ENCODE measurements around the gene GON7. TPM values are rescaled to one million over a fixed set of nuclear protein-coding genes. Genes with fewer than 3 reads are reported as not detected.
A peak's percentile ranks its signal among the peaks of the same experiment; 100 is the strongest.

The GON7 gene
- total RNA-seq, 2 experiments from 2014 or later = 4.8 to 7.0 TPM

DNA sequence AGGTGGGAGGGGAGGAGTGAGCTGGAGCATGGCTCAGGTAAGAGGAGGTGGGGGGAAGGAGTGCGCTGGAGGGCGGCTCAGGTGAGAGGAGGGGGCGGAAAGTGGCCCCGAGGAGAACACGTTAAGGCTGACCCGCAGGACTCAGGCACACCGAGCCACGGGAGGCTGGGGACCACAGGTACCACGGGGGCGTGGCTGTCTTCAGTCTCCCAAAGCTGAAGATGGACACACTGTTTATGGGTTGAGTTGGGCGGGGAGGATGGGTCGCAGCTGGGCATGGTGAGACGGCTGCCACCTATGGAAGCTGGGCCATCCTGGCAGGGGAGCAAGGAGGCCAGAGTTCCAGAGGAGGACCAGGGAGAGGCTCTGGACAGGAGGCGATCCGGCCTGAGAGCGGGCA is 23.7 kb upstream of the GON7 start:
- Mint-ChIP-seq H3K9me3 (no peaks in the 10 kb centered on the region), H3K27me3 (ENCODE audit: low read depth) (peaks cover 9% of the 10 kb centered on the region), H3K36me3 (ENCODE audit: low read depth) (peaks cover 22% of the 10 kb centered on the region), H3K4me3 (peak overlapping the region; percentile 67), H3K4me1 (ENCODE audit: low read depth) (peaks cover 15% of the 10 kb centered on the region), H3K27ac (no peak overlapping the region)
- intact Hi-C loops (cut with micrococcal nuclease) = loop anchor here (10.0 kb wide), 1 partner anchor 104 kb away; the partner anchor contains the start of gene BTBD7
- DNase-seq = no peak
- CTCF ChIA-PET = interaction anchor here (1.2 kb wide), 1 partner anchor 23 kb away, joined by 3 read pairs; the partner anchor contains the start of genes GON7 and UBR7

- CTCF ChIA-PET = no interaction called here
- Mint-ChIP-seq H3K4me1 (ENCODE audit: low read depth) (peaks cover 15% of the 10 kb centered on the region), H3K27me3 (ENCODE audit: low read depth) (peaks cover 4% of the 10 kb centered on the region), H3K36me3 (ENCODE audit: low read depth) (peaks cover 37% of the 10 kb centered on the region), H3K4me3 (no peak overlapping the region), H3K9me3 (no peaks in the 10 kb centered on the region), H3K27ac (no peak overlapping the region)
- intact Hi-C loops (cut with micrococcal nuclease) = no loop called here
- no peak for DNase-seq
These were observed 21.7 kb upstream of the GON7 start for GRCh38 chr14:93228550-93228949.

GRCh38 chr14:93223565-93223964 is 16.7 kb upstream of the GON7 start:
- Mint-ChIP-seq H3K9me3 (no peaks in the 10 kb centered on the region), H3K36me3 (ENCODE audit: low read depth) (peaks cover 54% of the 10 kb centered on the region), H3K4me1 (ENCODE audit: low read depth) (no peaks in the 10 kb centered on the region), H3K27me3 (ENCODE audit: low read depth) (no peaks in the 10 kb centered on the region), H3K4me3 (no peak overlapping the region), H3K27ac (no peak overlapping the region)
- no peak for DNase-seq
- intact Hi-C loops (cut with micrococcal nuclease) = no loop called here
- CTCF ChIA-PET = no interaction called here

GRCh38 chr14:93220509-93220908 is 13.6 kb upstream of the GON7 start:
- Mint-ChIP-seq H3K36me3 (ENCODE audit: low read depth) (peaks cover 44% of the 10 kb centered on the region), H3K4me1 (ENCODE audit: low read depth) (no peaks in the 10 kb centered on the region), H3K9me3 (no peaks in the 10 kb centered on the region), H3K4me3 (no peak overlapping the region), H3K27ac (no peak overlapping the region), H3K27me3 (ENCODE audit: low read depth) (no peaks in the 10 kb centered on the region)
- CTCF ChIA-PET = interaction anchor here (1.1 kb wide), 1 partner anchor 107 kb away, joined by 3 read pairs; no protein-coding TSS in a partner anchor
- DNase-seq = no peak
- intact Hi-C loops (cut with micrococcal nuclease) = no loop called here

GRCh38 chr14:93219103-93219726 is 12.3 kb upstream of the GON7 start:
- peak; percentile 58 for DNase-seq
- peaks cover 40% of the 10 kb centered on the region for H3K36me3 Mint-ChIP-seq (ENCODE audit: low read depth)
- intact Hi-C loops (cut with micrococcal nuclease) = loop anchor here (1.0 kb wide), 3 partner anchors 80 to 267 kb away; no protein-coding TSS in a partner anchor
- no peaks in the 10 kb centered on the region for H3K4me1 Mint-ChIP-seq (ENCODE audit: low read depth)
- CTCF ChIA-PET = interaction anchor here (0.6 to 1.0 kb wide), 6 partner anchors 10 to 503 kb away, joined by 3 to 11 read pairs (median 4); no protein-coding TSS in a partner anchor
- no peaks in the 10 kb centered on the region for H3K27me3 Mint-ChIP-seq (ENCODE audit: low read depth)
- no peak overlapping the region for H3K27ac Mint-ChIP-seq
- H3K4me3 Mint-ChIP-seq = no peak overlapping the region
- no peaks in the 10 kb centered on the region for H3K9me3 Mint-ChIP-seq

DNA sequence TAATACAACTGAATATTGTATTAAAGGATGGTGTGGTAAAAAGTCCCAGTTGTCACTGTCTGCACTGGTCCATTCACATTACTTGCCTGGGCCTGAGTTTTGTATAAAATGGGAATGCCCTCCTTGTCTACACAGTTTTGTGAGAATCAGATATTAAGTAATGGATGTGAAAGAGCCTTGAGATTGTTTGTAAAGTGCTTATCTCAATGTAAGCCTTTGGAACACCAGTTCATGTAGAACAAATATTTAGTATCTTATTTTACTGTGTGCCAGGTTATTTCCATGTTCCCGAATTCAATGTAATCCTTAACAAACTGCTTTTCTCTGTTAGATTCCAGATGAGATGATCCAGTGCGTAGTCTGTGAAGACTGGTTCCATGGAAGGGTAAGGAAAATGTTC is 7.7 kb upstream of the GON7 start:
- no peak for DNase-seq
- Mint-ChIP-seq H3K27ac (no peak overlapping the region), H3K36me3 (ENCODE audit: low read depth) (peaks cover 33% of the 10 kb centered on the region), H3K4me3 (no peak overlapping the region), H3K27me3 (ENCODE audit: low read depth) (no peaks in the 10 kb centered on the region), H3K4me1 (ENCODE audit: low read depth) (peaks cover under 1% of the 10 kb centered on the region), H3K9me3 (no peaks in the 10 kb centered on the region)
- intact Hi-C loops (cut with micrococcal nuclease) = no loop called here
- CTCF ChIA-PET = no interaction called here

GRCh38 chr14:93212432-93212831 is 5.6 kb upstream of the GON7 start:
- H3K27ac Mint-ChIP-seq = no peak overlapping the region

GRCh38 chr14:93207468-93208308 is 823 bp upstream of the GON7 start:
- H3K4me3 Mint-ChIP-seq = peak overlapping the region; percentile 92
- H3K27ac Mint-ChIP-seq = peak overlapping the region; percentile 79
- intact Hi-C loops (cut with micrococcal nuclease) = loop anchor here (1.0 to 5.0 kb wide), 5 partner anchors 23 to 755 kb away; partner anchors contain the start of genes BTBD7, GOLGA5 and MOAP1
- peaks cover 18% of the 10 kb centered on the region for H3K36me3 Mint-ChIP-seq (ENCODE audit: low read depth)
- peak; percentile 55 for DNase-seq
- no peaks in the 10 kb centered on the region for H3K9me3 Mint-ChIP-seq
- H3K4me1 Mint-ChIP-seq (ENCODE audit: low read depth) = peaks cover 29% of the 10 kb centered on the region
- CTCF ChIA-PET = interaction anchor here (1.0 to 2.2 kb wide), 7 partner anchors 11 to 124 kb away, joined by 3 to 6 read pairs (median 4); partner anchors contain the start of genes LYSET and MOAP1
- H3K27me3 Mint-ChIP-seq (ENCODE audit: low read depth) = no peaks in the 10 kb centered on the region

More at GRCh38 chr14:93212432-93212831, 5.6 kb upstream of the GON7 start:
- DNase-seq = no peak
- CTCF ChIA-PET = no interaction called here
- H3K27me3 Mint-ChIP-seq (ENCODE audit: low read depth) = no peaks in the 10 kb centered on the region
- H3K9me3 Mint-ChIP-seq = no peaks in the 10 kb centered on the region
- peaks cover 13% of the 10 kb centered on the region for H3K4me1 Mint-ChIP-seq (ENCODE audit: low read depth)
- H3K36me3 Mint-ChIP-seq (ENCODE audit: low read depth) = peaks cover 30% of the 10 kb centered on the region
- intact Hi-C loops (cut with micrococcal nuclease) = no loop called here
- H3K4me3 Mint-ChIP-seq = no peak overlapping the region

- H3K9me3 Mint-ChIP-seq = no peaks in the 10 kb centered on the region
- peaks cover 19% of the 10 kb centered on the region for H3K4me1 Mint-ChIP-seq (ENCODE audit: low read depth)
- H3K4me3 Mint-ChIP-seq = no peak overlapping the region
- DNase-seq = no peak
- intact Hi-C loops (cut with micrococcal nuclease) = no loop called here
- no peak overlapping the region for H3K27ac Mint-ChIP-seq
- peaks cover 10% of the 10 kb centered on the region for H3K36me3 Mint-ChIP-seq (ENCODE audit: low read depth)
- H3K27me3 Mint-ChIP-seq (ENCODE audit: low read depth) = no peaks in the 10 kb centered on the region
- CTCF ChIA-PET = no interaction called here
These were observed 5.6 kb downstream of the GON7 start for GRCh38 chr14:93201155-93201704.

DNA sequence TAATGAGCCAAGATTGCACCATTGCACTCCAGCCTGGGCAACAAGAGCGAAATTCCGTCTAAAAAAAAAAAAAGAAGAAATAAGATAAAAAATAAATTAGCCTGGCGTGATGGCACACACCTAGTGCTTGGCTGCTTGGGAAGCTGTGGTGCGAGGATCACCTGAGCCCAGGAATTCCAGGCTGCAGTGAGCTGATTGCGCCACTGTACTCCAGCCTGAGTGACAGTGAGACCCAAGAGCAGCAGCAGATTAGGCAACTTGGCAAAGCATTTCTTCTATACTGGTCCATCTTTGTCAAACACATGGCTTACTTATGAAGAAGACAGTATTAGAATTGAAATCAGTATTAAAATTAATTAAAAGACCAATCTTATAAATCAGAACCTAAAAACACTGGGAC is 6.3 kb downstream of the GON7 start:
- intact Hi-C loops (cut with micrococcal nuclease) = no loop called here
- Mint-ChIP-seq H3K9me3 (no peaks in the 10 kb centered on the region), H3K27me3 (ENCODE audit: low read depth) (no peaks in the 10 kb centered on the region), H3K36me3 (ENCODE audit: low read depth) (peaks cover 10% of the 10 kb centered on the region), H3K4me1 (ENCODE audit: low read depth) (peaks cover 16% of the 10 kb centered on the region), H3K27ac (no peak overlapping the region), H3K4me3 (no peak overlapping the region)
- CTCF ChIA-PET = no interaction called here
- no peak for DNase-seq

DNA sequence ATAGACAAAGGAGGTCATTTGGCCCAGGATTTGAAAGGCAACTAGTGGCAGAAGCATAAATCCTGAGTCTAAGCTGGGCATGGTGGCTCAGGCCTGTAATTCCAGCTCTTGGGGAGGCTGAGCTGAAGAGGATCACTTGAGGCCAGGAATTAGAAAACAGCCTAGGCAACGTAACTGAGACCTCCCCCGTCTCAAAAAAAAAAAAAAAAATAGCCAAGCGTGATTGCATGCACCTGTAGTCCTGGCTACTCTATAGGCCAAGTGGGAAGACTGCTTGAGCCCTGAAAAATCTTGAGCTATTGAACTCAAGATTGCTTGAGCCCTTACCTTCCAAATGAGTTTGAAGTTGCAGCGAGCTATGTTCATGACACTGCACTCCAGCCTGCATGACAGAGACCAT is 7.8 kb downstream of the GON7 start:
- CTCF ChIA-PET = interaction anchor here (0.7 to 1.0 kb wide), 3 partner anchors 15 to 86 kb away, joined by 3 to 5 read pairs (median 3); no protein-coding TSS in a partner anchor
- no peak for DNase-seq
- Mint-ChIP-seq H3K27ac (no peak overlapping the region), H3K9me3 (no peaks in the 10 kb centered on the region), H3K4me1 (ENCODE audit: low read depth) (peaks cover 5% of the 10 kb centered on the region), H3K36me3 (ENCODE audit: low read depth) (peaks cover 10% of the 10 kb centered on the region), H3K27me3 (ENCODE audit: low read depth) (no peaks in the 10 kb centered on the region), H3K4me3 (no peak overlapping the region)
- intact Hi-C loops (cut with micrococcal nuclease) = no loop called here

DNA sequence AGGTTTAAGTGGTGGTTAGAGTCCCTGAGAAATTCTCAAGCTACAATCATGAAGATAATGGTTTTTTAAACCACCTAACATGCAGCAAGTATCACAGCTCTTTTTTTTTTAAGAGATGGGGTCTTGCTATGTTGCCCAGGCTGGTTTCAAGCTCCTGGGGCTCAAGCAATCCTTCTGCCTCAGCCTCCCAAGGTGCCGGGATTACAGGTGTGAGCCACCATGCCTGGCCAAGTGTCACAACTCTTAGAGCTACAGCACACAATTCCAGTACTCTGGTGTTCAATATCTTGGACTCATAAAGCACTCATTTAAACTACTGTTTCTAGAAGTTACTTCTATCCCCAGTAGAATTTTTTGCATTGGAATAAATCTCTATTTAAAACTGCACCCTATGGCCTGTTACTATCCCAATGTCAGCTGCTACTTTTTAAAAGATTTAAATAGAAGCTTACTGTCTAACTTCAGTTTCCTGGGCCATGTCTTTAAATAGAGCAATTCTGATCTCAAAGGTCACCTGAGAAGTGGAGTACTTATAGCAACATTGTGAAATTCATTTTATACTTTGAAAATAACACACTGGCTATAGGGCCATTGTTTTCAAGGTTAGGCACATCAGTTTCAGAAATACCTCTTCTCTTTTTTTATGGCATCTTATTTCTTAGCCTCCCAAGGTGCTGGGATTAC is 11.4 kb downstream of the GON7 start:
- Mint-ChIP-seq H3K4me3 (no peak overlapping the region), H3K27me3 (ENCODE audit: low read depth) (no peaks in the 10 kb centered on the region), H3K4me1 (ENCODE audit: low read depth) (no peaks in the 10 kb centered on the region), H3K27ac (no peak overlapping the region), H3K9me3 (no peaks in the 10 kb centered on the region), H3K36me3 (ENCODE audit: low read depth) (peaks cover 14% of the 10 kb centered on the region)
- CTCF ChIA-PET = interaction anchor here (0.5 to 0.6 kb wide), 2 partner anchors 95 to 347 kb away, joined by 5 read pairs; no protein-coding TSS in a partner anchor
- intact Hi-C loops (cut with micrococcal nuclease) = no loop called here
- DNase-seq = no peak
